GM12872 (cell line): ENCODE results near the gene DLG1.

Experiments used
- CTCF ChIP-seq: IDR thresholded peaks from 3 replicates; pipeline ENCODE4 v1.5.1; 2011; ENCODE audit warnings: low read depth, mild to moderate bottlenecking, low read length, moderate library complexity; ENCODE audit not compliant: insufficient read depth

DLG1 gene

GRCh38 chr3:197012540-197012883 is 285.9 kb downstream of the DLG1 start:
- no peak for TF ChIP-seq CTCF

DNA sequence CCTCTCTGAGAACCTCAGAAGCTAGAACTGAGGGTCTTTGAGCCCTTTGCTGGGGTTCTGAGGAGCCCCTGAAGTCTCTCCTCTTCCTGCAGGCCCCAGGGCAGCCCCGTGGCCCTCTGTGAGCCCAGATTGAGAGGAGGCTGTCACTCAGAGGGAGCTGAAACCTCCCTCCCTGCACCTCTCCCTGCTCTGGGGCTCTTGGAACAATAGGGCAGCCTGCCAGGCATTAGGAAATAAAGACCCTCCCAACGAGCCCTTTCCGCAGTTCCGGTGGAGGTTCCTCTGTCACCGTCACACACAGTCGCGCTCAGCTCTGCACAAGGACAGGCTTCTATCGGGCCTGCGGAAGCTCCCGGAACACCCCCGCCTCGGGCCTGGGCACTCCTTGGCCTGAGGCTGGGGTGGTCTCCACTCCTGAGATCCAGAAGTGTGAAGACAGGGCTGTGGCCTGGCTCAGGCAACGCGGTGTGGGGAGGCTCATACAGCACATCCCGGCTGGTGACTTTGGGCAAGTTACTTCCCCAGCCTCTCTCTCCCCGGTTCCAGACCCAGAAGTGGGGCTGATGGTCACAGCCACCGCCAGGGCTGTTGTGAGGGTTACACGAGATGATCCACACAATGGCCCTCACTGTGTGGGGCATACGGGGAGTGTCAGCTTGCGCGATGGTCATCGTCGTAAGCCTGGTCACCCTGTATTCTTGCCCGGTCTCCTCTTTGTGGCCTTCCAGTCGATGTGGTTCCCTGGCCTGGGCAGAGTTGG is 286.5 kb downstream of the DLG1 start:
- no peak for TF ChIP-seq CTCF

DNA sequence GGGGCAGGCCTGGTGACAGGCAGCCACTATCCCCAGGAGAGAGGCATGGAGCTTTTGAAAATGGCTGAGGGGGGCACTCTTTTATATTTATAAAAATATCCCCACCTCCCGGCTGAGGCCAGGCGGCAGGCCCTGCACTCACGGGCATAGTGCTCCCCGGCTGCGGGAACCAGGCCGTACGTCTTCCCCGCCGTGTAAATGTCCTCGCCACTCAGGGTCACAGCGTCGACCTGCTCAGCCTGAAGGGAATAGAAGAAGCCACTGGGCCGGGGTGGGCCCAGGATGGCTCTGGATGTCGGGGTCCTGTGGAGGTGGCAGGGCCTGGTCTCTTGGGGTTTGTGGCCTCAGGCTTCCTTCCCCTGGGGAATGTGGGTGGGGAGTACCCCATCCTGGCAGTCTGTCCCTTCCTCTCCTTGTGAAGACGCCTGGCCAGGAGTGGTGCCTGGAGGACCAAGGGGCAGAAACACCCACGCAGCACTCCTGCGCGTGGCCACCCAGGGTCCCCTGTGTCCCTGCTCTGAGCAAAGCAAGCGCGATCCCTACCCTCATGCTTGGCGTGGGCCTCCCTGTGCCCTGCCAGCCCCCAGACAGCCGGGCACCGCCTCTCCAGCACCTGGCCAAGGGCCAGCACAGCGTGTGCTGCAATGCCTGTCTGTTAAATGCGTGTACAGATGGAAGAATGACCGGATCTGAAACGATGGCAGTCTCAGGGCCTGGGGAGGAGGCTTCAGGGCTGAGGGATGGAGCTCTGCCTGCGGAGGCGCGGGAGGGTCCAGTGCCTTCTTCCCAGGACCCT is 287.7 kb downstream of the DLG1 start:
- no peak for TF ChIP-seq CTCF

- no peak for TF ChIP-seq CTCF
Observed at GRCh38 chr3:197009532-197010019, 288.8 kb downstream of the DLG1 start.

- no peak for TF ChIP-seq CTCF
Observed at GRCh38 chr3:197008436-197009209, 289.8 kb downstream of the DLG1 start.

DNA sequence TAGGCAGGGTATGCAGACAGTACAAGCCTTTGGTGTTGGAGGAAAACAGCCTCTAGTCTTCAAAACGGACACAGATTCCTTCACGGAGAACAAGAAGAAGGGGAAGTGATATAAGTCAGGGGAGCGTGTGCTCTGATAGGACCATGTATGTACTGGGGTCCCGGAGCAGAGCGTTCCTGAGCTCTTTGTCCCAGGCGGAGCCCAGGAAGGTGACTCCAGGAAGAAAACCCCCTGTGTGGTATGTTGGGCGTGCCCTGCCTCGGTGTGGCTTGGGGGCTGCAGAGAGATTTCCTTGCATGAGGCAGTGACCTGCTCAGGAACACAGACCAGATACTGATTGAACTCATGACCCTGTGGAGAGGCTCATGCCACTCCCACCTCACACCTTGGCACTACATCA is 290.5 kb downstream of the DLG1 start:
- no peak for TF ChIP-seq CTCF
